Measurements from ENCODE around the gene PTPRN. TPM values are rescaled to one million over a fixed set of nuclear protein-coding genes. Genes with fewer than 3 reads are reported as not detected.

The PTPRN gene
- total and polyA plus RNA-seq, 2 of the 4 experiments (the other 2 are of a cell fraction), result 5.2 to 22.0 TPM

DNA sequence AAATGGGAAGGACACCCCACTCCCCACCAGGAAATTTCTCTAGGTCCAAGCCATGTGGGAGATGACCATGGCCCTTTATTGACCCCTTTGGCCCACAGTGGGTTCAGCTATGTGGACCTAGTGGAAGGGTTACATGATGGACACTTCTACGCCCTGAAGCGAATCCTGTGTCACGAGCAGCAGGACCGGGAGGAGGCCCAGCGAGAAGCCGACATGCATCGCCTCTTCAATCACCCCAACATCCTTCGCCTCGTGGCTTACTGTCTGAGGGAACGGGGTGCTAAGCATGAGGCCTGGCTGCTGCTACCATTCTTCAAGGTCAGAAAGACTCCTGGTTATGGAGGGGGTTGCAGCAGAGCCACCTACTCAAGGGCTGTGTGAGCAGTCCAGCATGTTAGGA is 62.6 kb downstream of the PTPRN start:
- no peak overlapping the region for H2AFZ ChIP-seq (replicated peaks; ENCODE audit: low read length, poor library complexity)
- no peaks in the 10 kb centered on the region for H3K27me3 ChIP-seq (ENCODE audit: control insufficient read depth, insufficient read depth, low read length)
- H3K9me1 ChIP-seq (ENCODE audit: insufficient read depth, low read length), result peaks cover 44% of the 10 kb centered on the region
- no TSS peak for BruUV-seq (replicated peaks)
- no peak for ATAC-seq (ENCODE audit: low read depth)
- H3K4me2 ChIP-seq (ENCODE audit: low read depth, low read length), result no peak overlapping the region
- H3K4me3 ChIP-seq (ENCODE audit: insufficient read depth, low read depth, low read length), result no peak overlapping the region
- peaks cover 29% of the 10 kb centered on the region for H3K4me1 ChIP-seq (ENCODE audit: control insufficient read depth, insufficient read depth, low read length)
- in situ Hi-C loops (cut with MboI; ENCODE audit: low sequenced_read_pairs), result no loop called here
- H3K9ac ChIP-seq (ENCODE audit: low read depth, low read length), result no peak overlapping the region
- H2BK20ac ChIP-seq (ENCODE audit: low read depth, low read length), result no peak overlapping the region
- H4K8ac ChIP-seq (ENCODE audit: low read depth in 2 of 2, low read length in 2 of 2), result no peak overlapping the region
- H3K4ac ChIP-seq (ENCODE audit: low read depth, low read length), result no peak overlapping the region
- H4K20me1 ChIP-seq (ENCODE audit: insufficient read depth, low read length), result 0 out of 2 replicates have a peak, but pooled peaks cover 8% of the 10 kb centered on the region
- no peak overlapping the region for H2AK9ac ChIP-seq (replicated peaks; ENCODE audit: low read depth, low read length, poor library complexity)
- H2BK120ac ChIP-seq (ENCODE audit: low read depth, low read length), result no peak overlapping the region
- ChIA-PET CTCF (interaction anchor here (3.0 kb wide), 1 partner anchor 49 kb away, joined by 14 read pairs; no protein-coding TSS in a partner anchor), POLR2A (ENCODE audit: unreplicated experiment) (no interaction called here)
- no peak overlapping the region for H4K5ac ChIP-seq (ENCODE audit: low read depth, low read length)
- no peak overlapping the region for H3K56ac ChIP-seq (ENCODE audit: extremely low read depth, insufficient read depth, low read length)
- H3K79me1 ChIP-seq (ENCODE audit: low read depth in 1 of 2, low read length in 2 of 2), result peaks cover 23 to 48% of the 10 kb centered on the region in 2 experiments
- H3K27ac ChIP-seq (ENCODE audit: insufficient read depth, low read length), result no peak overlapping the region
- no peak overlapping the region for H4K91ac ChIP-seq (ENCODE audit: insufficient read depth, low read depth, low read length)
- H3K23ac ChIP-seq (ENCODE audit: low read depth, low read length), result no peak overlapping the region
- no peak overlapping the region for H3K14ac ChIP-seq (replicated peaks; ENCODE audit: low read depth, low read length)
- no peak for TF ChIP-seq CTCF (conservative IDR thresholded peaks at IDR 0.05; ENCODE audit: low read depth, low read length)
- TF ChIP-seq CEBPB (IDR thresholded peaks at IDR 0.05; ENCODE audit: low read depth, low read length), result no peak
- no peak for TF ChIP-seq BHLHE40 (IDR thresholded peaks at IDR 0.05; ENCODE audit: low read depth, low read length)
- no peak for TF ChIP-seq SMC3 (IDR thresholded peaks at IDR 0.05; ENCODE audit: low read depth, low read length)
- TF ChIP-seq, protein P1, sequence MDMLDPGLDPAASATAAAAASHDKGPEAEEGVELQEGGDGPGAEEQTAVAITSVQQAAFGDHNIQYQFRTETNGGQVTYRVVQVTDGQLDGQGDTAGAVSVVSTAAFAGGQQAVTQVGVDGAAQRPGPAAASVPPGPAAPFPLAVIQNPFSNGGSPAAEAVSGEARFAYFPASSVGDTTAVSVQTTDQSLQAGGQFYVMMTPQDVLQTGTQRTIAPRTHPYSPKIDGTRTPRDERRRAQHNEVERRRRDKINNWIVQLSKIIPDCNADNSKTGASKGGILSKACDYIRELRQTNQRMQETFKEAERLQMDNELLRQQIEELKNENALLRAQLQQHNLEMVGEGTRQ (IDR thresholded peaks at IDR 0.05; ENCODE audit: low read depth, low read length), result no peak
- no peak for TF ChIP-seq NFE2L2 (IDR thresholded peaks at IDR 0.05; ENCODE audit: low read depth, low read length)
- TF ChIP-seq MXI1 (IDR thresholded peaks at IDR 0.05; ENCODE audit: borderline replicate concordance, low read depth, low read length), result no peak
- H2AK5ac ChIP-seq (ENCODE audit: low read depth, low read length), result no peak overlapping the region
- no peak for DNase-seq
- H3K18ac ChIP-seq (ENCODE audit: low read depth, low read length), result no peak overlapping the region
- H2BK5ac ChIP-seq (ENCODE audit: low read depth, low read length, poor library complexity, severe bottlenecking), result no peak overlapping the region
- H3K9me3 ChIP-seq (ENCODE audit: control insufficient read depth, insufficient read depth, low read length), result no peaks in the 10 kb centered on the region
- intact Hi-C loops (cut with micrococcal nuclease), result no loop called here
- no peak overlapping the region for H2BK15ac ChIP-seq (ENCODE audit: low read depth, low read length)
- dilution Hi-C loops (cut with HindIII; ENCODE audit: low sequenced_read_pairs, unreplicated experiment), result no loop called here
- H3K36me3 ChIP-seq (ENCODE audit: control insufficient read depth, insufficient read depth, low read length), result peaks cover 21% of the 10 kb centered on the region; the same call in 1 of the 2 replicates
- 100% methylated on average over 3 of the region's 10 CpGs; no CpG with 5 or more reads in 1 of the 2 experiments for WGBS, 2 experiments (ENCODE audit: extremely low coverage in 2 of 2, insufficient read length in 1 of 2)
